Measurements from ENCODE around the gene ANKRD11. TPM values are rescaled to one million over a fixed set of nuclear protein-coding genes. Genes with fewer than 3 reads are reported as not detected.

ANKRD11 gene
- total RNA-seq, 4 donors from 2014 or later, result 49.8 to 114 (median 82.2) TPM

GRCh38 chr16:89380681-89381080 is 109.7 kb downstream of the ANKRD11 start:
- DNase-seq (ENCODE audit: low spot score), result no peak
- TF ChIP-seq, protein P1, sequence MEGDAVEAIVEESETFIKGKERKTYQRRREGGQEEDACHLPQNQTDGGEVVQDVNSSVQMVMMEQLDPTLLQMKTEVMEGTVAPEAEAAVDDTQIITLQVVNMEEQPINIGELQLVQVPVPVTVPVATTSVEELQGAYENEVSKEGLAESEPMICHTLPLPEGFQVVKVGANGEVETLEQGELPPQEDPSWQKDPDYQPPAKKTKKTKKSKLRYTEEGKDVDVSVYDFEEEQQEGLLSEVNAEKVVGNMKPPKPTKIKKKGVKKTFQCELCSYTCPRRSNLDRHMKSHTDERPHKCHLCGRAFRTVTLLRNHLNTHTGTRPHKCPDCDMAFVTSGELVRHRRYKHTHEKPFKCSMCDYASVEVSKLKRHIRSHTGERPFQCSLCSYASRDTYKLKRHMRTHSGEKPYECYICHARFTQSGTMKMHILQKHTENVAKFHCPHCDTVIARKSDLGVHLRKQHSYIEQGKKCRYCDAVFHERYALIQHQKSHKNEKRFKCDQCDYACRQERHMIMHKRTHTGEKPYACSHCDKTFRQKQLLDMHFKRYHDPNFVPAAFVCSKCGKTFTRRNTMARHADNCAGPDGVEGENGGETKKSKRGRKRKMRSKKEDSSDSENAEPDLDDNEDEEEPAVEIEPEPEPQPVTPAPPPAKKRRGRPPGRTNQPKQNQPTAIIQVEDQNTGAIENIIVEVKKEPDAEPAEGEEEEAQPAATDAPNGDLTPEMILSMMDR (IDR thresholded peaks at IDR 0.05), result no peak
- no peak for ATAC-seq (ENCODE audit: low FRiP score)

- ATAC-seq (ENCODE audit: low FRiP score) (no peak), DNase-seq (ENCODE audit: low spot score) (no peak)
- TF ChIP-seq, protein P1 (IDR thresholded peaks at IDR 0.05), result no peak
These were observed 111.2 kb downstream of the ANKRD11 start for GRCh38 chr16:89378947-89379771.

- DNase-seq (ENCODE audit: low spot score), result no peak
- no peak for ATAC-seq (ENCODE audit: low FRiP score)
- TF ChIP-seq, protein P1 (IDR thresholded peaks at IDR 0.05), result no peak
These were observed 112.9 kb downstream of the ANKRD11 start for GRCh38 chr16:89377453-89377848.

GRCh38 chr16:89376812-89377452 is 113.4 kb downstream of the ANKRD11 start:
- DNase-seq (ENCODE audit: low spot score) (no peak), ATAC-seq (ENCODE audit: low FRiP score) (no peak)
- TF ChIP-seq, protein P1 (IDR thresholded peaks at IDR 0.05), result no peak

GRCh38 chr16:89375686-89376085 is 114.7 kb downstream of the ANKRD11 start:
- DNase-seq (ENCODE audit: low spot score) (no peak), ATAC-seq (ENCODE audit: low FRiP score) (no peak)
- TF ChIP-seq, protein P1 (IDR thresholded peaks at IDR 0.05), result no peak

DNA sequence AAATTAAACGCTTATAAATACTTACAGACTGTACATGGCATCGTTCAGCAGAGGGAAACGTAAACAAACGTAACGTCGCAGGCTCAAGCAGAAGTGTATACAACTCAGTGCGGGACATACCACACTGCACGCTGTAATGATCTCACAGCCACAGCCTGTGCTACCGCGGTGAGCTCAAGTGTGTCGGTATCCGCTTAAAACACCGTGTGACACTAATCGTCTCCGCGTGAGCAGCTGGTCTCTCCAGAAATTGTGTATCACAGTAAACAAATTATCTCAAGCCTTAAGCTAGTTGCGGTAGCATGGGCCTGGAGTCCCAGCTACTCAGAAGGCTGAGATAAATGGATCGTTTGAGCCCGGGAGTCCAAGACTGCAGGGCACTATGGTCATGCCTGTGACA is 115.3 kb downstream of the ANKRD11 start:
- ATAC-seq (ENCODE audit: low FRiP score), result no peak
- no peak for DNase-seq (ENCODE audit: low spot score)
- TF ChIP-seq, protein P1 (IDR thresholded peaks at IDR 0.05), result no peak
